Spleen (tissue), 11 donors: Measurements from ENCODE around the gene ASCC3. TPM values are rescaled to one million over a fixed set of nuclear protein-coding genes. Genes with fewer than 3 reads are reported as not detected.

Source experiments
- DNase-seq: peaks from one replicate; pipeline ENCODE4 v3.0.0-alpha.2; 2020
- H3K27ac ChIP-seq, 8 donors: fragments of 200-600 bp; sonication (generic) in 7 of 8; 1 replicate in 4 of 8; 2 replicates in 4 of 8; pipeline versions ENCODE4 v1.5.0 to v1.8.0; 2016 to 2021; ENCODE audit warnings: inconsistent platforms in 4 of 8, mild to moderate bottlenecking in 4 of 8, moderate library complexity in 1 of 8
- H3K27me3 ChIP-seq, 7 donors: fragments of 200-600 bp; sonication (generic) in 6 of 7; replicated peaks in 1 of 7; 1 replicate in 4 of 7; 2 replicates in 3 of 7; pipeline versions ENCODE4 v1.5.0 to v1.8.0; 2016 to 2021; ENCODE audit warnings: inconsistent platforms in 3 of 7, mild to moderate bottlenecking in 1 of 7
- H3K36me3 ChIP-seq, 6 donors: fragments of 200-600 bp; sonication (generic) in 5 of 6; 1 replicate in 4 of 6; 2 replicates in 2 of 6; pipeline versions ENCODE4 v1.5.0 to v1.8.0; 2016 to 2021; ENCODE audit warnings: inconsistent platforms in 2 of 6
- H3K4me1 ChIP-seq, 6 donors: fragments of 200-600 bp; sonication (generic) in 5 of 6; 1 replicate in 3 of 6; 2 replicates in 3 of 6; pipeline versions ENCODE4 v1.5.0 to v1.8.0; 2016 to 2021; ENCODE audit warnings: inconsistent platforms in 3 of 6
- H3K4me3 ChIP-seq, 8 donors: fragments of 200-600 bp; sonication (generic) in 7 of 8; 1 replicate in 4 of 8; 2 replicates in 4 of 8; pipeline versions ENCODE4 v1.5.0 to v1.8.0; 2016 to 2021; ENCODE audit warnings: inconsistent platforms in 4 of 8, mild to moderate bottlenecking in 4 of 8, moderate library complexity in 2 of 8
- H3K9me3 ChIP-seq, 8 donors: fragments of 200-600 bp; sonication (generic) in 7 of 8; 1 replicate in 4 of 8; 2 replicates in 4 of 8; pipeline versions ENCODE4 v1.5.0 to v1.8.0; 2016 to 2021; ENCODE audit warnings: inconsistent platforms in 4 of 8
- CTCF ChIP-seq, 11 experiments: fragments of 200-600 bp in 7 of 11; fragments of 450-650 bp in 4 of 11; sonication (generic) in 4 of 11; IDR thresholded peaks in 8 of 11; conservative IDR thresholded peaks in 3 of 11; 1 replicate in 7 of 11; 2 replicates in 4 of 11; pipeline versions ENCODE4 v1.4.0 to v1.8.0; 2016 to 2021; ENCODE audit warnings: antibody characterized with exemption in 11 of 11, inconsistent platforms in 4 of 11, mild to moderate bottlenecking in 1 of 11
- POLR2A ChIP-seq, 3 donors: fragments of 450-650 bp; IDR thresholded peaks; one replicate each; pipeline ENCODE4 v1.5.1; 2017; ENCODE audit warnings: antibody characterized with exemption in 3 of 3, mild to moderate bottlenecking in 1 of 3
- POLR2AphosphoS5 ChIP-seq, 3 donors: sonication (generic); formaldehyde crosslinking; IDR thresholded peaks; one replicate each; pipeline ENCODE4 v1.5.1; 2017; ENCODE audit warnings: antibody characterized with exemption in 3 of 3
- WGBS, 5 donors: extraction: QIAGEN DNeasy Blood & Tissue Kit in 3 of 5; methylation state at CpG; one replicate each; pipeline versions ENCODE4 v1.1.5 to v1.1.7; 2013 to 2018; 5-methylcytosine and 5-hydroxymethylcytosine counted together
- intact Hi-C: fragments of 100-400 bp; cut with DNase I; formaldehyde crosslinking; loops from one replicate; pipeline ENCODE4 v1.15.0; 2023; ENCODE audit warnings: low total_unique reads
- polyA plus RNA-seq, 3 donors: library from polyadenylated mRNA; stranded (reverse); fragments of 200-250 nt; gene quantifications; one replicate each; pipeline ENCODE4 v1.2.1, GENCODE V29; 2013
- total RNA-seq, 7 donors: library from RNA; depleted of rRNA in 3 of 7; stranded (reverse); fragments of >200 nt in 3 of 7; fragmentation: NEBNext Ultra II Directional in 4 of 7; extraction: Animal tissue kit (Norgen Biotek cat#: 25700) in 4 of 7; gene quantifications; one replicate each; pipeline versions ENCODE4 v1.1.0 to v1.2.1, GENCODE V29; 2016 to 2021
- donor health status: healthy with polysubstance abuse.
- donor health status: DM: no; HTN: no; CAD: no; lungs with moderate emphysema.
- donor health status: DM: no; HTN: no; CAD: no.
- donor health status: Bipolar disorder and iron deficiency.
- donor health status: healthy.
- donor health status: DM: no; HTN: no; CAD: no.
- donor health status: DM: yes; HTN: yes; CAD: no.

ASCC3 gene
- total and polyA plus RNA-seq, 10 donors: 7.9 to 52.4 (median 40.8) TPM

- no peak for DNase-seq
- intact Hi-C loops: no loop called here
- H3K27me3 ChIP-seq: no peaks in the 10 kb centered on the region
- WGBS, 5 donors: 94 to 100% (median 98%) methylated on average over 1 of the region's 1 CpG
- TF ChIP-seq CTCF (IDR thresholded peaks at IDR 0.05 in 8 of 11, conservative IDR thresholded peaks at IDR 0.05 in 3 of 11) (no peak), POLR2A (IDR thresholded peaks at IDR 0.05) (no peak), POLR2AphosphoS5 (IDR thresholded peaks at IDR 0.05) (no peak)
- no peaks in the 10 kb centered on the region for H3K9me3 ChIP-seq
- H3K4me1 ChIP-seq: no peaks in the 10 kb centered on the region
- H3K4me3 ChIP-seq: no peak overlapping the region
- no peaks in the 10 kb centered on the region for H3K36me3 ChIP-seq
- no peak overlapping the region for H3K27ac ChIP-seq
Measured at GRCh38 chr6:100693249-100693927, 187.7 kb downstream of the ASCC3 start.

GRCh38 chr6:100691972-100692371 is 189.2 kb downstream of the ASCC3 start:
- no peak for TF ChIP-seq CTCF (IDR thresholded peaks at IDR 0.05 in 8 of 11, conservative IDR thresholded peaks at IDR 0.05 in 3 of 11)
- no peak for TF ChIP-seq POLR2AphosphoS5 (IDR thresholded peaks at IDR 0.05)
- TF ChIP-seq POLR2A (IDR thresholded peaks at IDR 0.05): no peak
- H3K4me3 ChIP-seq: no peak overlapping the region
- H3K9me3 ChIP-seq: no peaks in the 10 kb centered on the region
- no peaks in the 10 kb centered on the region for H3K27me3 ChIP-seq
- no peak for DNase-seq
- intact Hi-C loops: no loop called here
- WGBS, 5 donors: 84 to 94% (median 88%) methylated on average over 2 of the region's 2 CpGs
- peaks cover 0 to 3% (median 0%) of the 10 kb centered on the region in 6 donors for H3K36me3 ChIP-seq
- no peak overlapping the region for H3K27ac ChIP-seq
- no peaks in the 10 kb centered on the region for H3K4me1 ChIP-seq

- H3K4me3 ChIP-seq: no peak overlapping the region
- peaks cover 0 to 3% (median 0%) of the 10 kb centered on the region in 6 donors for H3K36me3 ChIP-seq
- intact Hi-C loops: no loop called here
- no peak overlapping the region for H3K27ac ChIP-seq
- H3K4me1 ChIP-seq: no peaks in the 10 kb centered on the region
- TF ChIP-seq CTCF (IDR thresholded peaks at IDR 0.05 in 8 of 11, conservative IDR thresholded peaks at IDR 0.05 in 3 of 11): no peak
- TF ChIP-seq POLR2AphosphoS5 (IDR thresholded peaks at IDR 0.05): no peak
- TF ChIP-seq POLR2A (IDR thresholded peaks at IDR 0.05): no peak
- DNase-seq: no peak
- no peaks in the 10 kb centered on the region for H3K9me3 ChIP-seq
- H3K27me3 ChIP-seq: no peaks in the 10 kb centered on the region
Measured at GRCh38 chr6:100686216-100686615, 194.9 kb downstream of the ASCC3 start.

GRCh38 chr6:100685747-100686146 is 195.4 kb downstream of the ASCC3 start:
- intact Hi-C loops: no loop called here

More at GRCh38 chr6:100685747-100686146, 195.4 kb downstream of the ASCC3 start:
- TF ChIP-seq CTCF (IDR thresholded peaks at IDR 0.05 in 8 of 11, conservative IDR thresholded peaks at IDR 0.05 in 3 of 11) (no peak), POLR2AphosphoS5 (IDR thresholded peaks at IDR 0.05) (no peak), POLR2A (IDR thresholded peaks at IDR 0.05) (no peak)
- no peaks in the 10 kb centered on the region for H3K4me1 ChIP-seq
- no peak overlapping the region for H3K4me3 ChIP-seq
- no peak overlapping the region for H3K27ac ChIP-seq
- DNase-seq: no peak
- H3K27me3 ChIP-seq: no peaks in the 10 kb centered on the region
- no peaks in the 10 kb centered on the region for H3K9me3 ChIP-seq
- WGBS, 5 donors: 86 to 94% (median 89%) methylated on average over 2 of the region's 2 CpGs
- peaks cover 0 to 3% (median 0%) of the 10 kb centered on the region in 6 donors for H3K36me3 ChIP-seq
